K562 (cell line): Measurements from ENCODE around the gene TSPAN14. TPM values are rescaled to one million over a fixed set of nuclear protein-coding genes. Genes with fewer than 3 reads are reported as not detected.

Experiments used
- ATAC-seq: fragments of 200-7000 bp; cut with Tn5 transposase; 3 replicates; pipeline ENCODE4 v1.9.1; 2020; ENCODE audit warnings: moderate library complexity
- BruUV-seq: library from RNA; stranded (reverse); fragments of 400-500 nt; replicated peaks from 2 replicates; lab custom pipeline; 2021; lab: Mats Ljungman, UMichigan
- CTCF ChIA-PET: fragments of 300-600 bp; formaldehyde crosslinking; extraction: SDS; loops from one replicate; lab custom pipeline; 2021; ENCODE audit warnings: low intra/inter-chr PET ratio; lab: Yijun Ruan, JAX
- POLR2A ChIA-PET: fragments of 300-600, 350-650 bp; sonication (Branson Sonifier 250); formaldehyde crosslinking; extraction: SDS; loops from one replicate; lab custom pipeline; 2021; ENCODE audit warnings: antibody characterized with exemption, inconsistent platforms; lab: Yijun Ruan, JAX
- DNase-seq, 4 experiments: peaks; one replicate each; pipeline versions ENCODE4 v3.0.0 to v3.0.0-alpha.2; 2011 to 2018; ENCODE audit warnings: low spot score in 3 of 4, mixed read lengths in 3 of 4; ENCODE audit errors: extremely low read depth in 1 of 4
- FAIRE-seq: peaks from 2 replicates; lab custom pipeline; 2011; peaks lifted over from hg19 to GRCh38; lab: Jason Lieb, UNC
- H2AFZ ChIP-seq: 2 replicates; pipeline ENCODE4 v1.6.0; 2011; ENCODE audit warnings: low read depth, low read length, control low read depth, inconsistent platforms
- H3K27ac ChIP-seq: fragments of 200-600 bp; 3 replicates; pipeline ENCODE4 v1.8.0; 2011; ENCODE audit warnings: low read depth, mild to moderate bottlenecking, control low read depth, inconsistent platforms, low read length, moderate library complexity, mixed read lengths; ENCODE audit errors: extremely low read depth
- H3K27me3 ChIP-seq, 2 experiments: fragments of 300-600 bp in 1 of 2; 2 replicates in 1 of 2; 3 replicates in 1 of 2; pipeline versions ENCODE4 v1.6.0 to v1.8.0; 2011; ENCODE audit warnings: inconsistent platforms in 2 of 2, low read length in 2 of 2, mild to moderate bottlenecking in 1 of 2, mixed read lengths in 1 of 2, moderate library complexity in 1 of 2; ENCODE audit not compliant: control insufficient read depth in 2 of 2, insufficient read depth in 2 of 2
- H3K36me3 ChIP-seq: fragments of 300-600 bp; 3 replicates; pipeline ENCODE4 v1.8.0; 2011; ENCODE audit warnings: mild to moderate bottlenecking, low read length, inconsistent platforms; ENCODE audit not compliant: control insufficient read depth, insufficient read depth
- H3K4me1 ChIP-seq, 2 experiments: fragments of 200-600 bp in 1 of 2; replicated peaks in 1 of 2; 2 replicates in 1 of 2; 3 replicates in 1 of 2; pipeline versions ENCODE4 v1.5.1 to v1.8.0; 2011; ENCODE audit warnings: inconsistent platforms in 2 of 2, low read length in 2 of 2, mild to moderate bottlenecking in 1 of 2, mixed read lengths in 1 of 2, moderate library complexity in 1 of 2; ENCODE audit not compliant: control insufficient read depth in 2 of 2, insufficient read depth in 2 of 2
- H3K4me2 ChIP-seq: 2 replicates; pipeline ENCODE4 v1.6.1; 2011; ENCODE audit warnings: low read length, control low read depth, inconsistent platforms, mixed read lengths; ENCODE audit not compliant: insufficient read depth
- H3K4me3 ChIP-seq: fragments of 200-600 bp; sonication (generic), shearing (Covaris generic); 2 replicates; pipeline ENCODE4 v1.5.1; 2016; ENCODE audit warnings: control low read depth, inconsistent platforms
- H3K79me2 ChIP-seq: fragments of 200-600 bp; 3 replicates; pipeline ENCODE4 v1.8.0; 2011; ENCODE audit warnings: low read length, inconsistent platforms; ENCODE audit not compliant: control insufficient read depth, insufficient read depth
- H3K9ac ChIP-seq, 2 experiments: 2 replicates each; pipeline versions ENCODE4 v1.6.0 to v1.6.1; 2011; ENCODE audit warnings: low read depth in 2 of 2, low read length in 2 of 2, control low read depth in 1 of 2, inconsistent platforms in 1 of 2, mild to moderate bottlenecking in 1 of 2, mixed read lengths in 1 of 2; ENCODE audit not compliant: insufficient read depth in 1 of 2
- H3K9me1 ChIP-seq: one replicate; pipeline ENCODE4 v1.6.0; 2011; ENCODE audit warnings: inconsistent platforms, mild to moderate bottlenecking, low read length, moderate library complexity; ENCODE audit not compliant: control insufficient read depth, insufficient read depth
- H3K9me3 ChIP-seq: replicated peaks from 2 replicates; pipeline ENCODE4 v1.5.1; 2011; ENCODE audit warnings: low read depth, low read length, inconsistent platforms; ENCODE audit not compliant: control insufficient read depth, insufficient read depth
- H4K20me1 ChIP-seq: replicated peaks from 2 replicates; pipeline ENCODE4 v1.6.1; 2011; ENCODE audit warnings: low read length, inconsistent platforms, mixed read lengths; ENCODE audit not compliant: control insufficient read depth, insufficient read depth
- BMI1 ChIP-seq: fragments of 150-350 bp; IDR thresholded peaks from 2 replicates; pipeline ENCODE4 v1.6.1; 2014; ENCODE audit warnings: low read length
- CC2D1A ChIP-seq: fragments of 450-650 bp; IDR thresholded peaks from 2 replicates; pipeline ENCODE4 v1.6.1; 2017; ENCODE audit warnings: mild to moderate bottlenecking
- CXXC5 ChIP-seq: fragments of 250-450 bp; sonication (Bioruptor Pico); IDR thresholded peaks from 2 replicates; pipeline ENCODE4 v1.8.0; 2022; ENCODE audit warnings: inconsistent platforms, mild to moderate bottlenecking, moderate library complexity
- KDM4B ChIP-seq, 2 experiments: fragments of 450-650 bp in 1 of 2; sonication (generic) in 1 of 2; IDR thresholded peaks; 2 replicates each; pipeline ENCODE4 v1.6.1; 2016 to 2017; ENCODE audit warnings: borderline replicate concordance in 2 of 2, antibody characterized with exemption in 1 of 2, low read depth in 1 of 2, mild to moderate bottlenecking in 1 of 2
- KLF10 ChIP-seq: fragments of 250-450 bp; sonication (Bioruptor Pico); IDR thresholded peaks from 2 replicates; pipeline ENCODE4 v1.6.1; 2021; ENCODE audit warnings: matching md5 sums
- KLF16 ChIP-seq: IDR thresholded peaks from 2 replicates; pipeline ENCODE4 v1.6.1; 2016; ENCODE audit warnings: antibody characterized with exemption
- KLF6 ChIP-seq: fragments of 250-450 bp; sonication (Bioruptor Pico); IDR thresholded peaks from 2 replicates; pipeline ENCODE4 v1.4.0; 2020; ENCODE audit warnings: mild to moderate bottlenecking, moderate library complexity, borderline replicate concordance
- NFATC3 ChIP-seq: fragments of 450-650 bp; IDR thresholded peaks from 2 replicates; pipeline ENCODE4 v1.6.1; 2017; ENCODE audit warnings: mild to moderate bottlenecking
- SREBF1 ChIP-seq: fragments of 150-350 bp; IDR thresholded peaks from 2 replicates; pipeline ENCODE4 v1.6.1; 2014; ENCODE audit warnings: antibody characterized with exemption, low read depth, low read length, borderline replicate concordance
- TBP ChIP-seq: optimal IDR thresholded peaks from 2 replicates; pipeline ENCODE3; 2011; ENCODE audit warnings: low read depth, low read length, improper control_type of control experiment
- ZNF217 ChIP-seq: sonication (generic); formaldehyde crosslinking; IDR thresholded peaks from 2 replicates; pipeline ENCODE4 v1.8.0; 2022; ENCODE audit warnings: mild to moderate bottlenecking, missing genetic modification reagents
- ZNF316 ChIP-seq: fragments of 450-650 bp; IDR thresholded peaks from 2 replicates; pipeline ENCODE4 v1.6.1; 2016
- WGBS: fragments of 100-300 bp; shearing (Covaris generic); methylation state at CpG from one replicate; pipeline ENCODE4 v1.1.6; 2016; ENCODE audit warnings: low coverage, mixed read lengths; ENCODE audit not compliant: insufficient coverage; ENCODE audit errors: missing lambda C conversion rate; 5-methylcytosine and 5-hydroxymethylcytosine counted together
- in situ Hi-C: fragments of 300-500 bp; cut with MboI; formaldehyde crosslinking; loops from 4 replicates; pipeline ENCODE4 v1.15.0; 2018; ENCODE audit warnings: inconsistent platforms, mixed read lengths
- intact Hi-C: fragments of 100-400 bp; cut with micrococcal nuclease; formaldehyde crosslinking; loops from 2 replicates; pipeline ENCODE4 v1.14.2; 2022
- polyA plus RNA-seq, 8 experiments: library from polyadenylated mRNA; depleted of rRNA in 4 of 8; stranded (reverse) in 5 of 8; unstranded in 3 of 8; fragments of >200 nt; fragmentation: Nextera tagmentation in 2 of 8; fragmentation: Illumina TruSeq in 1 of 8; extraction: Ambion mirVana in 2 of 8; extraction: Trizol in 1 of 8; gene quantifications; 2 replicates each; pipeline versions ENCODE4 v1.2.1 to v1.2.3, GENCODE V29; 2011 to 2014; ENCODE audit warnings: inconsistent platforms in 1 of 8, missing spikeins in 1 of 8
- total RNA-seq, 7 experiments: library from RNA; depleted of rRNA in 6 of 7; stranded (reverse); fragments of >200 nt in 6 of 7; fragmentation: Illumina TruSeq in 2 of 7; extraction: Trizol in 2 of 7; gene quantifications; 2 replicates each; pipeline versions ENCODE4 v1.2.1 to v1.2.3, GENCODE V29; 2011 to 2021; ENCODE audit warnings: low replicate concordance in 1 of 7
- TF ChIP-seq, protein P1 (sequence below): fragments of 250-450 bp; sonication (Bioruptor Pico); IDR thresholded peaks from 2 replicates; pipeline ENCODE4 v1.4.0; 2020
- TF ChIP-seq, protein P2 (sequence below): fragments of 250-450 bp; sonication (Bioruptor Pico); IDR thresholded peaks from 2 replicates; pipeline ENCODE4 v1.6.1; 2021; ENCODE audit warnings: mild to moderate bottlenecking
- TF ChIP-seq, protein P3 (sequence below): fragments of 450-650 bp; IDR thresholded peaks from 2 replicates; pipeline ENCODE4 v1.6.1; 2016; ENCODE audit warnings: missing biosample characterization, missing genetic modification characterization

TSPAN14 gene
- total and polyA plus RNA-seq, 9 of the 15 experiments (the other 6 are each of a cell fraction or from before 2014, with no cell fraction given): 5.8 to 92.9 (median 23.3) TPM

DNA sequence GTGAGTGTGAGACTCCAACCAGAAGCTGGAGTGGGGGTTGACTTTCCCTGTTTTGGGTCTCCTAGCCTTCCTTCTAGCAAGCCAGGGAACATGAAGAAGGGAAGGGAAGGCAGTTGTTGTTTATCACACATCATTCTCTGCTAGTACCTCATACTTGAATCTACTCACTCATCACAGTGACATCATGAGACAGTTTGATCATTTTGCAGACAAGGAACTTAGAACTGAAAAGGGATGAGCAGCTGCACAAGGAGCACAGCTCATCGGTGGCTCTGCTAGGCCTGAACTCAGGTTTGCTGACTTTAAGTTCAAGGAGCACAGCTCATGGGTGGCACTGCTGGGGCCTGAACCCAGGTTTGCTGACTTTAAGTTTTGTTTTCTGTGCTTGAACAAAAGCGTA is 26.6 kb upstream of the TSPAN14 start (continued):
- TF ChIP-seq, protein P1, sequence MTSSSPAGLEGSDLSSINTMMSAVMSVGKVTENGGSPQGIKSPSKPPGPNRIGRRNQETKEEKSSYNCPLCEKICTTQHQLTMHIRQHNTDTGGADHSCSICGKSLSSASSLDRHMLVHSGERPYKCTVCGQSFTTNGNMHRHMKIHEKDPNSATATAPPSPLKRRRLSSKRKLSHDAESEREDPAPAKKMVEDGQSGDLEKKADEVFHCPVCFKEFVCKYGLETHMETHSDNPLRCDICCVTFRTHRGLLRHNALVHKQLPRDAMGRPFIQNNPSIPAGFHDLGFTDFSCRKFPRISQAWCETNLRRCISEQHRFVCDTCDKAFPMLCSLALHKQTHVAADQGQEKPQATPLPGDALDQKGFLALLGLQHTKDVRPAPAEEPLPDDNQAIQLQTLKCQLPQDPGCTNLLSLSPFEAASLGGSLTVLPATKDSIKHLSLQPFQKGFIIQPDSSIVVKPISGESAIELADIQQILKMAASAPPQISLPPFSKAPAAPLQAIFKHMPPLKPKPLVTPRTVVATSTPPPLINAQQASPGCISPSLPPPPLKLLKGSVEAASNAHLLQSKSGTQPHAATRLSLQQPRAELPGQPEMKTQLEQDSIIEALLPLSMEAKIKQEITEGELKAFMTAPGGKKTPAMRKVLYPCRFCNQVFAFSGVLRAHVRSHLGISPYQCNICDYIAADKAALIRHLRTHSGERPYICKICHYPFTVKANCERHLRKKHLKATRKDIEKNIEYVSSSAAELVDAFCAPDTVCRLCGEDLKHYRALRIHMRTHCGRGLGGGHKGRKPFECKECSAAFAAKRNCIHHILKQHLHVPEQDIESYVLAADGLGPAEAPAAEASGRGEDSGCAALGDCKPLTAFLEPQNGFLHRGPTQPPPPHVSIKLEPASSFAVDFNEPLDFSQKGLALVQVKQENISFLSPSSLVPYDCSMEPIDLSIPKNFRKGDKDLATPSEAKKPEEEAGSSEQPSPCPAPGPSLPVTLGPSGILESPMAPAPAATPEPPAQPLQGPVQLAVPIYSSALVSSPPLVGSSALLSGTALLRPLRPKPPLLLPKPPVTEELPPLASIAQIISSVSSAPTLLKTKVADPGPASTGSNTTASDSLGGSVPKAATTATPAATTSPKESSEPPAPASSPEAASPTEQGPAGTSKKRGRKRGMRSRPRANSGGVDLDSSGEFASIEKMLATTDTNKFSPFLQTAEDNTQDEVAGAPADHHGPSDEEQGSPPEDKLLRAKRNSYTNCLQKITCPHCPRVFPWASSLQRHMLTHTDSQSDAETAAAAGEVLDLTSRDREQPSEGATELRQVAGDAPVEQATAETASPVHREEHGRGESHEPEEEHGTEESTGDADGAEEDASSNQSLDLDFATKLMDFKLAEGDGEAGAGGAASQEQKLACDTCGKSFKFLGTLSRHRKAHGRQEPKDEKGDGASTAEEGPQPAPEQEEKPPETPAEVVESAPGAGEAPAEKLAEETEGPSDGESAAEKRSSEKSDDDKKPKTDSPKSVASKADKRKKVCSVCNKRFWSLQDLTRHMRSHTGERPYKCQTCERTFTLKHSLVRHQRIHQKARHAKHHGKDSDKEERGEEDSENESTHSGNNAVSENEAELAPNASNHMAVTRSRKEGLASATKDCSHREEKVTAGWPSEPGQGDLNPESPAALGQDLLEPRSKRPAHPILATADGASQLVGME (CRISPR knock-in tag): no peak
- TF ChIP-seq, protein P2, sequence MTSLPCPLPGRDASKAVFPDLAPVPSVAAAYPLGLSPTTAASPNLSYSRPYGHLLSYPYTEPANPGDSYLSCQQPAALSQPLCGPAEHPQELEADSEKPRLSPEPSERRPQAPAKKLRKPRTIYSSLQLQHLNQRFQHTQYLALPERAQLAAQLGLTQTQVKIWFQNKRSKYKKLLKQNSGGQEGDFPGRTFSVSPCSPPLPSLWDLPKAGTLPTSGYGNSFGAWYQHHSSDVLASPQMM (CRISPR knock-in tag): no peak
- TF ChIP-seq ZNF316: no peak
- no peak for TF ChIP-seq KLF6 (CRISPR knock-in tag)

DNA sequence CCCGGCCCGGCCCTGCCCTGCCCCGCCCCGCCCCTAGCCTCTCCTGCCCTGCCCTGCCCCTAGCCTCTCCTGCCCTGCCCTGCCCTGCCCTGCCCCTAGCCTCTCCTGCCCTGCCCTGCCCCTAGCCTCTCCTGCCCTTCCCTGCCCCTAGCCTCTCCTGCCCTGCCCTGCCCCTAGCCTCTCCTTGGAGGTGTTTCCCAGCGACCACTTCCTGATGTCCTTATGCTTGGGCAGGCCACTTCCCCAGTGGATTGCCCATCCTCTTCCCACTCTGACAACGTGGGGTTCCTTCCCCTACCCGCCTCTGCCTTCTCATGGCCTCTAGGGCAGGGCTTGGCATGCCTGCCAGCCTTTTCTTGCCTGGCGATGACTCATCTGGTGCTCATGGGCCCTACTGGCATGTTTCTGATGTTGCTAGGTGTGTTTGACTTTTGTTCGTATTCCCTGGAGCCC is 24.6 kb upstream of the TSPAN14 start:
- no peak for DNase-seq
- no peaks in the 10 kb centered on the region for H3K9me3 ChIP-seq
- H3K27me3 ChIP-seq: peaks cover 10 to 23% of the 10 kb centered on the region in 2 experiments; a peak in 4 of 5 replicates
- ATAC-seq: no peak
- intact Hi-C loops (no loop called here), in situ Hi-C loops (no loop called here)
- no peak overlapping the region for H2AFZ ChIP-seq
- H3K4me2 ChIP-seq: no peak overlapping the region
- ChIA-PET POLR2A (no interaction called here), CTCF (no interaction called here)
- 12% methylated on average over 9 of the region's 9 CpGs for WGBS
- no peaks in the 10 kb centered on the region for H3K36me3 ChIP-seq
- FAIRE-seq: no peak
- BruUV-seq: no TSS peak
- no peak overlapping the region for H3K9ac ChIP-seq
- H3K9me1 ChIP-seq: no peaks in the 10 kb centered on the region
- H3K79me2 ChIP-seq: no peaks in the 10 kb centered on the region
- no peaks in the 10 kb centered on the region for H4K20me1 ChIP-seq
- no peaks in the 10 kb centered on the region for H3K4me1 ChIP-seq
- H3K4me3 ChIP-seq: no peak overlapping the region
- no peak overlapping the region for H3K27ac ChIP-seq
- TF ChIP-seq BMI1 (no peak), SREBF1 (no peak), KLF16 (no peak), TBP (no peak), KLF10 (no peak), NFATC3 (no peak), CC2D1A (no peak), CXXC5 (no peak), ZNF217 (CRISPR knock-in tag) (no peak), KDM4B (IDR thresholded peaks at IDR 0.05; ENCODE audit: borderline replicate concordance in 2 of 2, low read depth in 1 of 2) (no peak)
- TF ChIP-seq, protein P3, sequence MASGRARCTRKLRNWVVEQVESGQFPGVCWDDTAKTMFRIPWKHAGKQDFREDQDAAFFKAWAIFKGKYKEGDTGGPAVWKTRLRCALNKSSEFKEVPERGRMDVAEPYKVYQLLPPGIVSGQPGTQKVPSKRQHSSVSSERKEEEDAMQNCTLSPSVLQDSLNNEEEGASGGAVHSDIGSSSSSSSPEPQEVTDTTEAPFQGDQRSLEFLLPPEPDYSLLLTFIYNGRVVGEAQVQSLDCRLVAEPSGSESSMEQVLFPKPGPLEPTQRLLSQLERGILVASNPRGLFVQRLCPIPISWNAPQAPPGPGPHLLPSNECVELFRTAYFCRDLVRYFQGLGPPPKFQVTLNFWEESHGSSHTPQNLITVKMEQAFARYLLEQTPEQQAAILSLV: no peak
